Smooth muscle cell (in vitro differentiated cells): ENCODE measurements around the gene ENOX1. TPM values are rescaled to one million over a fixed set of nuclear protein-coding genes. Genes with fewer than 3 reads are reported as not detected.

Experiments used
- DNase-seq: peaks from one replicate; lab custom pipeline; 2025; ENCODE audit not compliant: unreplicated experiment; lab: John Stamatoyannopoulos, UW
- H2AFZ ChIP-seq: fragments of 200-600 bp; sonication (generic); 2 replicates; pipeline ENCODE4 v1.6.0; 2016; ENCODE audit warnings: antibody characterized with exemption, low read depth, mild to moderate bottlenecking
- H3F3A ChIP-seq: fragments of 200-600 bp; sonication (generic); 2 replicates; pipeline ENCODE4 v1.6.0; 2017; ENCODE audit warnings: antibody characterized with exemption, low read depth
- H3K27ac ChIP-seq: fragments of 200-600 bp; sonication (generic); 2 replicates; pipeline ENCODE4 v1.5.1; 2016; ENCODE audit warnings: low read depth, mild to moderate bottlenecking
- H3K27me3 ChIP-seq: fragments of 200-600 bp; sonication (generic); 2 replicates; pipeline ENCODE4 v1.6.1; 2016; ENCODE audit warnings: low read depth, mild to moderate bottlenecking
- H3K36me3 ChIP-seq: fragments of 200-600 bp; sonication (generic); 2 replicates; pipeline ENCODE4 v1.5.1; 2016; ENCODE audit warnings: low read depth
- H3K4me1 ChIP-seq: fragments of 200-600 bp; sonication (generic); 2 replicates; pipeline ENCODE4 v1.5.1; 2016; ENCODE audit warnings: low read depth
- H3K4me2 ChIP-seq: fragments of 200-600 bp; sonication (generic); 2 replicates; pipeline ENCODE4 v1.6.0; 2016; ENCODE audit warnings: mild to moderate bottlenecking
- H3K4me3 ChIP-seq: fragments of 200-600 bp; sonication (generic); 2 replicates; pipeline ENCODE4 v1.5.1; 2016; ENCODE audit warnings: mild to moderate bottlenecking
- H3K79me2 ChIP-seq: fragments of 200-600 bp; sonication (generic); 2 replicates; pipeline ENCODE4 v1.6.0; 2016; ENCODE audit warnings: low read depth, mild to moderate bottlenecking
- H3K9ac ChIP-seq: fragments of 200-600 bp; sonication (generic); 2 replicates; pipeline ENCODE4 v1.6.0; 2016; ENCODE audit warnings: low read depth
- H3K9me3 ChIP-seq: fragments of 200-600 bp; sonication (generic); replicated peaks from 2 replicates; pipeline ENCODE4 v1.5.1; 2016; ENCODE audit warnings: low read depth
- H4K20me1 ChIP-seq: fragments of 200-600 bp; sonication (generic); 2 replicates; pipeline ENCODE4 v1.6.0; 2016; ENCODE audit warnings: low read depth
- CTCF ChIP-seq: fragments of 200-600 bp; sonication (generic); IDR thresholded peaks from 2 replicates; pipeline ENCODE4 v1.5.1; 2017; ENCODE audit warnings: borderline replicate concordance, mild to moderate bottlenecking, antibody characterized with exemption; ENCODE audit not compliant: insufficient read depth, poor library complexity, severe bottlenecking
- WGBS: methylation state at CpG from one replicate; pipeline ENCODE4 v1.1.7; 2016; ENCODE audit warnings: low lambda C conversion rate; 5-methylcytosine and 5-hydroxymethylcytosine counted together
- polyA plus RNA-seq: library from polyadenylated mRNA; unstranded; fragments of >200 nt; fragmentation: Nextera tagmentation; extraction: Ambion mirVana; gene quantifications from 2 replicates; pipeline ENCODE4 v1.2.1, GENCODE V29; 2016
- total RNA-seq: library from RNA; depleted of rRNA; stranded (reverse); fragments of >200 nt; gene quantifications from 2 replicates; pipeline ENCODE4 v1.2.3, GENCODE V29; 2014

ENOX1 gene
- total and polyA plus RNA-seq, 2 experiments from 2014 or later: 1.9 to 2.6 TPM

GRCh38 chr13:43348397-43348796 lies 438.4 kb downstream of the ENOX1 start:
- Histone ChIP-seq H3K79me2 (no peaks in the 10 kb centered on the region), H3K27ac (no peak overlapping the region), H3K4me2 (peak overlapping the region; percentile 11), H2AFZ (no peak overlapping the region), H3K36me3 (no peaks in the 10 kb centered on the region), H4K20me1 (no peaks in the 10 kb centered on the region), H3F3A (peaks cover 6% of the 10 kb centered on the region), H3K27me3 (no peaks in the 10 kb centered on the region), H3K4me1 (peaks cover 11% of the 10 kb centered on the region), H3K9me3 (no peaks in the 10 kb centered on the region), H3K9ac (no peak overlapping the region), H3K4me3 (no peak overlapping the region)
- DNase-seq: no peak
- TF ChIP-seq CTCF: no peak
- WGBS: 69% methylated on average over 4 of the region's 4 CpGs

GRCh38 chr13:43347877-43348276 lies 438.9 kb downstream of the ENOX1 start:
- TF ChIP-seq CTCF: no peak
- Histone ChIP-seq H3F3A (peaks cover 6% of the 10 kb centered on the region), H3K9me3 (no peaks in the 10 kb centered on the region), H3K4me3 (no peak overlapping the region), H2AFZ (no peak overlapping the region), H3K36me3 (no peaks in the 10 kb centered on the region), H3K4me1 (peaks cover 11% of the 10 kb centered on the region), H3K27me3 (no peaks in the 10 kb centered on the region), H3K9ac (no peak overlapping the region), H3K27ac (no peak overlapping the region), H3K4me2 (peak overlapping the region; percentile 11), H4K20me1 (no peaks in the 10 kb centered on the region), H3K79me2 (no peaks in the 10 kb centered on the region)
- no peak for DNase-seq
- WGBS: 83% methylated on average over 10 of the region's 10 CpGs

GRCh38 chr13:43346427-43346826 lies 440.3 kb downstream of the ENOX1 start:
- Histone ChIP-seq H3K4me2 (no peak overlapping the region), H3F3A (no peaks in the 10 kb centered on the region), H3K9ac (no peak overlapping the region), H3K36me3 (no peaks in the 10 kb centered on the region), H3K27ac (no peak overlapping the region), H3K9me3 (no peaks in the 10 kb centered on the region), H3K79me2 (no peaks in the 10 kb centered on the region), H4K20me1 (no peaks in the 10 kb centered on the region), H3K4me3 (no peak overlapping the region), H2AFZ (no peak overlapping the region), H3K4me1 (peaks cover 11% of the 10 kb centered on the region), H3K27me3 (no peaks in the 10 kb centered on the region)
- WGBS: 20% methylated on average over 4 of the region's 4 CpGs
- TF ChIP-seq CTCF: no peak
- DNase-seq: no peak

GRCh38 chr13:43343645-43344044 lies 443.1 kb downstream of the ENOX1 start:
- TF ChIP-seq CTCF: no peak
- no peak overlapping the region for H3K4me3 ChIP-seq
- no peaks in the 10 kb centered on the region for H3K9me3 ChIP-seq
- no peak overlapping the region for H2AFZ ChIP-seq
- no peaks in the 10 kb centered on the region for H4K20me1 ChIP-seq
- peaks cover 11% of the 10 kb centered on the region for H3K4me1 ChIP-seq
- no peak overlapping the region for H3K9ac ChIP-seq
- no peaks in the 10 kb centered on the region for H3K27me3 ChIP-seq
- no peaks in the 10 kb centered on the region for H3K36me3 ChIP-seq
- H3K79me2 ChIP-seq: no peaks in the 10 kb centered on the region
- H3K4me2 ChIP-seq: no peak overlapping the region
- 91% methylated on average over 2 of the region's 2 CpGs for WGBS
- no peak for DNase-seq
- no peaks in the 10 kb centered on the region for H3F3A ChIP-seq
- no peak overlapping the region for H3K27ac ChIP-seq
